Measurements from ENCODE around the gene MMP11. TPM values are rescaled to one million over a fixed set of nuclear protein-coding genes. Genes with fewer than 3 reads are reported as not detected.
A peak's percentile ranks its signal among the peaks of the same experiment; 100 is the strongest.

Gene MMP11
- polyA plus RNA-seq, 3 donors, result not detected

- Histone ChIP-seq H2AFZ (ENCODE audit: insufficient read depth, low read depth, low read length, poor library complexity, severe bottlenecking) (no peak overlapping the region), H3K27me3 (ENCODE audit: control insufficient read depth in 2 of 2, insufficient read depth in 2 of 2, low read length in 2 of 2) (no peaks in the 10 kb centered on the region), H3K4me3 (replicated peaks in 1 of 3; ENCODE audit: low read depth in 2 of 3, low read length in 3 of 3) (no peak overlapping the region), H4K20me1 (ENCODE audit: insufficient read depth, low read length) (no peaks in the 10 kb centered on the region), H3K9me3 (replicated peaks in 1 of 2; ENCODE audit: control insufficient read depth in 1 of 2, insufficient read depth in 1 of 2, low read length in 2 of 2) (no peaks in the 10 kb centered on the region), H3K9ac (ENCODE audit: insufficient read depth, low read length, poor library complexity, severe bottlenecking) (no peak overlapping the region), H3K36me3 (replicated peaks in 1 of 2; ENCODE audit: control insufficient read depth in 1 of 2, insufficient read depth in 2 of 2, low read length in 2 of 2) (peaks cover 78 to 95% of the 10 kb centered on the region in 2 donors), H3K79me2 (ENCODE audit: insufficient read depth, low read length) (no peaks in the 10 kb centered on the region), H3K4me1 (ENCODE audit: control insufficient read depth in 1 of 2, insufficient read depth in 2 of 2, low read length in 2 of 2) (no peaks in the 10 kb centered on the region), H3K4me2 (replicated peaks; ENCODE audit: extremely low read depth, low read length, poor library complexity, severe bottlenecking) (no peak overlapping the region), H3K27ac (ENCODE audit: low read depth in 1 of 2, low read length in 2 of 2) (no peak overlapping the region)
- Mint-ChIP-seq H3K4me1 (no peaks in the 10 kb centered on the region), H3K27me3 (ENCODE audit: low read depth in 3 of 3) (peaks cover 0 to 2% (median 0%) of the 10 kb centered on the region in 3 donors), H3K27ac (peak overlapping the region in 3 of 7 donors; percentile 14 to 69 (median 28)), H3K36me3 (peaks cover 76 to 100% of the 10 kb centered on the region in 2 donors), H3K9me3 (no peaks in the 10 kb centered on the region), H3K4me3 (no peak overlapping the region)
- no peak for TF ChIP-seq CTCF (IDR thresholded peaks at IDR 0.05)
- whole genome bisulfite sequencing (ENCODE audit: insufficient coverage), result 89% methylated on average over 19 of the region's 21 CpGs
- intact Hi-C loops (cut with micrococcal nuclease), result no loop called here
- DNase-seq, result no peak
These were observed 30.6 kb downstream of the MMP11 start for GRCh38 chr22:23803001-23803819.

- no peaks in the 10 kb centered on the region for H3K9me3 Mint-ChIP-seq
- Histone ChIP-seq H3K79me2 (ENCODE audit: insufficient read depth, low read length) (no peaks in the 10 kb centered on the region), H3K4me2 (replicated peaks; ENCODE audit: extremely low read depth, low read length, poor library complexity, severe bottlenecking) (no peak overlapping the region), H3K27me3 (ENCODE audit: control insufficient read depth in 2 of 2, insufficient read depth in 2 of 2, low read length in 2 of 2) (no peaks in the 10 kb centered on the region), H4K20me1 (ENCODE audit: insufficient read depth, low read length) (no peaks in the 10 kb centered on the region), H3K36me3 (replicated peaks in 1 of 2; ENCODE audit: control insufficient read depth in 1 of 2, insufficient read depth in 2 of 2, low read length in 2 of 2) (peaks cover 77 to 85% of the 10 kb centered on the region in 2 donors), H3K4me3 (replicated peaks in 1 of 3; ENCODE audit: low read depth in 2 of 3, low read length in 3 of 3) (no peak overlapping the region), H3K4me1 (ENCODE audit: control insufficient read depth in 1 of 2, insufficient read depth in 2 of 2, low read length in 2 of 2) (no peaks in the 10 kb centered on the region), H2AFZ (ENCODE audit: insufficient read depth, low read depth, low read length, poor library complexity, severe bottlenecking) (no peak overlapping the region), H3K9me3 (replicated peaks in 1 of 2; ENCODE audit: control insufficient read depth in 1 of 2, insufficient read depth in 1 of 2, low read length in 2 of 2) (no peaks in the 10 kb centered on the region), H3K27ac (ENCODE audit: low read depth in 1 of 2, low read length in 2 of 2) (no peak overlapping the region), H3K9ac (ENCODE audit: insufficient read depth, low read length, poor library complexity, severe bottlenecking) (no peak overlapping the region)
- DNase-seq, result no peak
- no peaks in the 10 kb centered on the region for H3K4me1 Mint-ChIP-seq
- H3K27ac Mint-ChIP-seq, result peak overlapping the region in 1 of 7 donors; percentile 57
- H3K4me3 Mint-ChIP-seq, result no peak overlapping the region
- peaks cover 0 to 2% (median 0%) of the 10 kb centered on the region in 3 donors for H3K27me3 Mint-ChIP-seq (ENCODE audit: low read depth in 3 of 3)
- WGBS (ENCODE audit: insufficient coverage), result 93% methylated on average over 9 of the region's 12 CpGs
- no peak for TF ChIP-seq CTCF (IDR thresholded peaks at IDR 0.05)
- peaks cover 69 to 99% of the 10 kb centered on the region in 2 donors for H3K36me3 Mint-ChIP-seq
- intact Hi-C loops (cut with micrococcal nuclease), result no loop called here
These were observed 32.2 kb downstream of the MMP11 start for GRCh38 chr22:23804781-23805291.

Measured in CD14-positive monocyte (primary cell).